ENCODE measurements around the gene CASR.

The CASR gene

GRCh38 chr3:122178711-122179110, 4.8 kb upstream of the CASR start:
- TF ChIP-seq CREB1 (IDR thresholded peaks at IDR 0.05; ENCODE audit: low read depth) = no peak
- TF ChIP-seq NFIC (IDR thresholded peaks at IDR 0.05) = no peak
- no peak for TF ChIP-seq USF1 (IDR thresholded peaks at IDR 0.05)
- no peak for TF ChIP-seq CEBPB (IDR thresholded peaks at IDR 0.05)
- no peak for TF ChIP-seq TAF1 (IDR thresholded peaks at IDR 0.05; ENCODE audit: low read depth)
- no peak for TF ChIP-seq YY1 (IDR thresholded peaks at IDR 0.05; ENCODE audit: low read depth)
- no peak for TF ChIP-seq TCF12 (IDR thresholded peaks at IDR 0.05; ENCODE audit: low read depth)
- TF ChIP-seq EGR1 (IDR thresholded peaks at IDR 0.05) = no peak
- no peak for TF ChIP-seq REST (IDR thresholded peaks at IDR 0.05; ENCODE audit: low read depth)
- TF ChIP-seq ZBTB7A (IDR thresholded peaks at IDR 0.05; ENCODE audit: low read depth) = no peak
- no peak for TF ChIP-seq RAD21 (IDR thresholded peaks at IDR 0.05; ENCODE audit: low read depth)

GRCh38 chr3:122183893-122184590, 574 bp downstream of the CASR start:
- TF ChIP-seq EGR1 (IDR thresholded peaks at IDR 0.05) (no peak), TEAD4 (IDR thresholded peaks at IDR 0.05) (no peak), MAX (IDR thresholded peaks at IDR 0.05) (no peak), TCF12 (IDR thresholded peaks at IDR 0.05; ENCODE audit: low read depth) (no peak), CEBPB (IDR thresholded peaks at IDR 0.05) (no peak), ZBTB7A (IDR thresholded peaks at IDR 0.05; ENCODE audit: low read depth) (no peak), REST (IDR thresholded peaks at IDR 0.05; ENCODE audit: low read depth) (no peak), USF1 (IDR thresholded peaks at IDR 0.05) (no peak), EP300 (IDR thresholded peaks at IDR 0.05; ENCODE audit: borderline replicate concordance) (no peak), TAF1 (IDR thresholded peaks at IDR 0.05; ENCODE audit: low read depth) (no peak), CREB1 (IDR thresholded peaks at IDR 0.05; ENCODE audit: low read depth) (no peak), FOXM1 (IDR thresholded peaks at IDR 0.05; ENCODE audit: borderline replicate concordance, low read depth) (no peak), YY1 (IDR thresholded peaks at IDR 0.05; ENCODE audit: low read depth) (no peak), RAD21 (IDR thresholded peaks at IDR 0.05; ENCODE audit: low read depth) (no peak), NFIC (IDR thresholded peaks at IDR 0.05) (no peak)

- no peak for TF ChIP-seq TCF12 (IDR thresholded peaks at IDR 0.05; ENCODE audit: low read depth)
- no peak for TF ChIP-seq EGR1 (IDR thresholded peaks at IDR 0.05)
- no peak for TF ChIP-seq MAX (IDR thresholded peaks at IDR 0.05)
- no peak for TF ChIP-seq EP300 (IDR thresholded peaks at IDR 0.05; ENCODE audit: borderline replicate concordance)
These were observed 1.1 kb downstream of the CASR start for GRCh38 chr3:122184591-122184929.

- no peak for TF ChIP-seq CREB1 (IDR thresholded peaks at IDR 0.05; ENCODE audit: low read depth)
- TF ChIP-seq NFIC (IDR thresholded peaks at IDR 0.05) = no peak
- TF ChIP-seq USF1 (IDR thresholded peaks at IDR 0.05) = no peak
- TF ChIP-seq RAD21 (IDR thresholded peaks at IDR 0.05; ENCODE audit: low read depth) = no peak
- no peak for TF ChIP-seq TEAD4 (IDR thresholded peaks at IDR 0.05)
- no peak for TF ChIP-seq MAX (IDR thresholded peaks at IDR 0.05)
- no peak for TF ChIP-seq TAF1 (IDR thresholded peaks at IDR 0.05; ENCODE audit: low read depth)
- TF ChIP-seq ZBTB7A (IDR thresholded peaks at IDR 0.05; ENCODE audit: low read depth) = no peak
- no peak for TF ChIP-seq CEBPB (IDR thresholded peaks at IDR 0.05)
- TF ChIP-seq EP300 (IDR thresholded peaks at IDR 0.05; ENCODE audit: borderline replicate concordance) = no peak
- TF ChIP-seq REST (IDR thresholded peaks at IDR 0.05; ENCODE audit: low read depth) = no peak
- no peak for TF ChIP-seq YY1 (IDR thresholded peaks at IDR 0.05; ENCODE audit: low read depth)
- no peak for TF ChIP-seq EGR1 (IDR thresholded peaks at IDR 0.05)
These were observed 2.9 kb downstream of the CASR start for GRCh38 chr3:122186372-122186771.
